Left renal pelvis (tissue), 4 donors: ENCODE data around the gene FCGR3B. TPM values are rescaled to one million over a fixed set of nuclear protein-coding genes. Genes with fewer than 3 reads are reported as not detected.
"Not testable (repeated sequence)": the region's sequence is repeated elsewhere in the genome, so short reads cannot be mapped to it uniquely, and the experiment has no call there.

ENCODE experiments used
- DNase-seq, 4 donors: peaks; one replicate each; pipeline ENCODE4 v3.0.0-alpha.2; 2013; ENCODE audit warnings: low read depth in 4 of 4, low spot score in 3 of 4
- polyA plus RNA-seq, 4 donors: library from polyadenylated mRNA; unstranded; fragments of 120-200 nt; gene quantifications; one replicate each; pipeline ENCODE4 v1.2.1, GENCODE V29; 2013; ENCODE audit not compliant: insufficient read length in 4 of 4

The FCGR3B gene
- polyA plus RNA-seq = 1 to 10 TPM in 1 of 4 donors, under 1 TPM in 2, not detected in 1; 0.26 to 2.6 (median 0.93) TPM

DNA sequence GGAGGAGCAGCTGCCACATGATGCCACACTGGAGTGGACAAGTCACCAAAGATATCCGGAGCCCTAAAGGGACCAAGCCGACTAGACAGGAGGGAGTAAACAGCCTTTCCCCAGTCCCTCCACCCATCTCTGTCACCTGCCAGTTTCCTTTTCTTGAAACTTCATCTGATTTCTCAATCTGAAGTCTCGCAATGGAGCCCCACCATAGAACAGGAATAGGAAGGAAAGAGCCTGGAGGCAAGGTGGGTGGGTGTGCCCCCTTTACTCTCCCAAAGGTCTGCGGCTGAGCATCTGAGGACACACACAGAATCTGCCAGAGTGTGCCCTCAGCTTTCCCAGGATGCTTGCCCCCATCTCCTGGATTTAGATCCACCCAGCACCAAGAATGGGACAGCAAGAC lies at the start of gene FCGR3B:
Gene FCGR3B, minus strand, starts transcription at position 101 of the 400 bp plus-strand sequence. Its CDS starts 82 bp downstream, at position 19.
- DNase-seq = no peak

DNA sequence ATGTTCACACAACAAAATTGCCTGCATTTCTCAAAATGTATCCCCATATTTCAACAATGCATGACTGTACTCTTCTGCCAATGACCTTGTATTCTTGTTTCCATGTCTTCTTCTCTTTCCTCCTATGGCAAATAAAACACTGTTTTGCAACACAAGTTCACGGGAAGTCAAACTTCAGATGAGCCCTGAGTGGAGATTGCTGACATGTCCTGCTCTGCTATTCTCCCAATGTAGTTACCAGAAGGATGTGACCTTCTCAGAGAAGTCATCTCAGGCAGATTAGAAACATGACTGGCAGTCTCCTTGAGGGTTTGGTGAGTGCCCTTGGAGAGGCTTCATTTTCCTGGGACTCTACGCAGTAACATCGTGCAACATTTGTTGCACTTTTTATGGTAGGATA lies 47.5 kb upstream of the FCGR3B start:
- no peak for DNase-seq

DNA sequence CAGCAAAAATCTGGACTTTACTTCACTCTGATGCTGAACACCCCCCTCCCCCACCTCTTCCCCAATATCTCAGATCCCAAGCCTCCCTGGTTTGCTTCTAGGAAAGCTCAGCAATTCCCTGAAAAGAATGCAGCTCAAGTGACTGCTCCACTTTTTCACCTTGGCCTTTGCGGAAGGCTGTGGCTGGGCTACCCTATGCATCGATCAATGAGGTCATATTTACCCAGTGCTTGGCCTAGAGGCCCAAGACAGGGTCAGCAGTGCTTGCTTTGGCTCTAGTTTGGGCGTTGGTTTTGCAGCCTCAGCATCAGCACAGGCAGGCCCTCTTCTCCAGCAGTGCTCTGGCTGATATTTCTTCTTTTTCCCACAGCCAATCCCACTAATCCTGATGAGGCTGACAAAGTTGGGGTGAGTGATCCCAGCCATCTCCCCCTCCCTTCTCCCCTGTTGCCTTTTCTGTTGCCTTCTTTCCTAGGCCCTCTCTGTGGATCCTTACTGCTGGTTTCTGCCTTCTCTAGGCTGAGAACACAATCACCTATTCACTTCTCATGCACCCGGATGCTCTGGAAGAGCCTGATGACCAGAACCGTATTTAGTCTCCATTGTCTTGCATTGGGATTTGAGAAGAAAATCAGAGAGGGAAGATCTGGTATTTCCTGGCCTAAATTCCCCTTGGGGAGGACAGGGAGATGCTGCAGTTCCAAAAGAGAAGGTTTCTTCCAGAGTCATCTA lies 46.1 kb upstream of the FCGR3B start:
- no peak for DNase-seq

DNA sequence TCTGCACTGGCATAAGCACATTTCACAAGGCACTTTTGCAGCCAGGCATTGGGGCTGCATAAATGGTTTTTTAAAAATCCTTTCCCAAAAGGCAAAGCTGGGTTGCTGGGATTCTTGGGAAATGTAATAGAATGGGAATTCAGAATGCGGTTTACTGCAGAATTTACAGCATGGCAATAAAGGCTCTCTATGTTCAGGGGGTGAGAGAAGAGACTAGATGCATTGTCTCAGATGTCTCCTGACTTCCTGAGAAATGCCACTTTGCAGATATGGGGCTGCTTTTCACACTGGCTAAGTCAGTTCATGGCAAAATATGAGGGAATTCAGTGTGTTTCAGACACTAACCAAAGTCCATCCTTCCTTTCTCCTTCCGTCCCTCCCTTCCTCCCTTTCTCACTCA lies 45.5 kb upstream of the FCGR3B start:
- DNase-seq = no peak

DNA sequence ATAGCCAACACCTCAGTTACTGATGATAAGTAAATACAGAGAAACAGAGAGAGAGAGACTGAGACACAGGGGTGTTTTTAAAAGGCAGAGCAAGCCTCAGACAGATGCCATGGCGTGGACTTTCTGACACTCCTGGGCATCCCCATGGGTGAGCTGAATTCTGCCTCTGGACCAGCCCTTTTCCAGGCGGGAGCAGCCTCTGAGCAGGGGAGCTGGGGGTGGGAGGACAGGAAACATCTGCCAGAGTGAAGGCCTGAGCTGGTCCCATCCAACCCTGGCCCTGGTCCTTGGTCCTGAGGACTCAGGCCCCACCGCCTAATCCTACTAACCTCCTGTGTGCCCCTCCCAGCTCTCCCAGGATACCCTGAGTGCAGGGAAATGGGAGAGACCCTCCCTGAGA lies 43.9 kb upstream of the FCGR3B start:
- DNase-seq = not testable (repeated sequence)

DNA sequence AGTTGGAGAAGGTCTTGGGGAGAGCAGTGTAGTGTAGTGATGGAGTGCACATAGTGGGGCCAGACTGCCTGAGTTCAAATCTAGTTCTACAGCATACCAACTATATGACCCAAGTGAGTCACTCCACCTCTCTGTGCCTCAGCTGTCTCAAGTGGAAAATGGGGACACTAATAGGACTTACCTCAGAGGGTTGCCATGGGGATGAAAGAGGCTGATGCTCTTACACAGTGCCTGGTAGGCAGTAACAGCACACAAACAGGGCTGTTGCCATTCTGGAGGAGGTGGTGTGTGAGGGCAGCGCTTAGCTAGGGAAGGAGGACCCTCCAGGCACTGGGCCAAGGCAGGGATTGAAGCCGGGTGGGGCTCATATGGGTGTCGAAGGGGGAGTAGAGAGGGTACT lies 43.5 kb upstream of the FCGR3B start:
- DNase-seq = not testable (repeated sequence)

DNA sequence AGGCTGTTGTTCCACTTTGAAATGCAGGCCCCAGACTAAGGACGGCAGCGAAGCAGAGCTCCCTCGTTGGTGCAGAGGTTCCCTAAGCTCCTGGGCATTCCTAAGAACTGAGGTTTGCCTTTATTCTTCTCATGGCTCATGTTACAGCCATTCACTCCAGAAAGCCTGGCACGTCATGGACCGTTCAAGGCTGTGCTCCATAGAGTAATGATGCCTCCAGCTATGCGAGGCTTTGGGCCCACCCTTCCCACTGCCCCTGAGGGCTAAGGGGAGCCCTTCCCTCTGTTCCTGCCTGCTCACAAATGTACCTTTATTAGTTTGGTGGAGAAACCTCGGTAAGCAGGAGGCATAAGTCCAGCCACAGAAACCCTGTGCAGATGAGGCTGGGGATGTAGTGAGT lies 42.5 kb upstream of the FCGR3B start:
- not testable (repeated sequence) for DNase-seq

DNA sequence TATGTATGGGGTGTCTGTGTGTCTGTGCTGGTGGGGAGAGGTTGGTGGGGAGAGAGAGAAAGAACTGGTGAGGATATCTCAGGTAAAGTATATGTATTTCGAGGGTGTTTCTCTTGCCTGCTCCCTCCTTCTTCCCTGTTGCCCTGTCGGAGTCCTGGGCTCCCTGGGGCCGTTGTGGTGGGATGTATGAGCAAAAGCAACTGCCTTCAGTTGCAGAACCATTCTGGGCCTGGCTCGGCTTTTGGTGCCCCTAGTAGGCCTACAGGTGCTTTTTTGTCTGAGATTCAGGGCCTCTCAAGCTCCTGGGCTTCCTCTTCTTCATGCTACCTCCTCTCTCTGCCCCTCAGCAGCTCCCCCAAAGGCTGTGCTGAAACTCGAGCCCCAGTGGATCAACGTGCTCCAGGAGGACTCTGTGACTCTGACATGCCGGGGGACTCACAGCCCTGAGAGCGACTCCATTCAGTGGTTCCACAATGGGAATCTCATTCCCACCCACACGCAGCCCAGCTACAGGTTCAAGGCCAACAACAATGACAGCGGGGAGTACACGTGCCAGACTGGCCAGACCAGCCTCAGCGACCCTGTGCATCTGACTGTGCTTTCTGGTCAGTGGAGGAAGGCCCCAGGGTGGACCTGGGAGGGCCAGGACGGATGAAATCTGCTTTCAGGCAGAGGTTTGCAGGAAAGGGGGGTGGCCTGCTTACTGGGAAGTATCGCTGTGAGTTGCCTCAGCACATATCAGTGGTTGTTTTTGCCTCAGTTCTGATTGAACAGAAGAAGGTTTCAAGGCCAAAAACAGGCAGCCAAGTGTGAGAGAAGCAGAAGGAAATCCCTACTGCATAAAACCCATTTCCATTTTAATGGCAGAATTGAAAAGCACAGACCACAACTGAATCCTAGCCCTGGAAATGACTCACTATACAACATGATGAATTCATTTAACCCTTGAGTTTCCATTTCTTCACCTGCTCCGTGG lies 40.4 kb upstream of the FCGR3B start:
- DNase-seq = not testable (repeated sequence)

DNA sequence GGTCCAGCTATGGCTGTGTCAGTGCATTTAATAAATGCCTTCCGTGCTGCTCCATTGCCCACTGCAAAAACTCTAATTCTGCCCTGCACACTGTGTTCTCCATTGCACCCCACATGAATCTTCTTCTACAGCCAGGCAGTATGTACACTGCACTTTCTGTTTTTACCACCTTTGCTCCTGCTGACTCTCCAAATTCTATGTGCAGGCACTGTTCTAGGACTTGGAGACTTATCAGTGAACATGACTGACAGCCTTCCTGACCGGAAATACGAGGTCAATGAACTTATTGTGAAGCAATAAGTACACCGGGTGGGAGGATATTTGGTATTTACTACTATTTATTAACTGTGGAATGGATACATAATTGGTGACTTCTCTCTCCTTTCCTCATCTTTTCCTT lies 33.7 kb upstream of the FCGR3B start:
- not testable (repeated sequence) for DNase-seq

DNA sequence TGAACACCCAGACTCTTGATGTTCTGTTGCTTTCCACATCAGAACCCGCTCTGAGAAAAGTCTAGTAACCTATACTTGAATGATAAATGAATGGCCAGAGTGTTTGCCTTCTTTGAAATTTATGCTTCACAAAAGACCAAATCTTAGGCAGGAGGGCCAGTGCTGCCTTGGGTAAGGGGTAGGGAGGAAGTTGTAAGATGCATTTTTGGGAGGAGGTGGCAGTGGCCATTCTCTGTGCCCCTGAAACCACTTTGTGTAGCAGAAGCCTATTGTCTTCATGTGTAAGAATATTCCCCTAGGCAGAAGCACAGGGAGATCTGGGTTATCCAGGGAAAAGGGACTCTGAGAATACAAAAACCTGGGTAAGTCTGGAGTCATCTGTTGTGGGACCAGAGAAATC lies 32.6 kb upstream of the FCGR3B start:
- DNase-seq = not testable (repeated sequence)

DNA sequence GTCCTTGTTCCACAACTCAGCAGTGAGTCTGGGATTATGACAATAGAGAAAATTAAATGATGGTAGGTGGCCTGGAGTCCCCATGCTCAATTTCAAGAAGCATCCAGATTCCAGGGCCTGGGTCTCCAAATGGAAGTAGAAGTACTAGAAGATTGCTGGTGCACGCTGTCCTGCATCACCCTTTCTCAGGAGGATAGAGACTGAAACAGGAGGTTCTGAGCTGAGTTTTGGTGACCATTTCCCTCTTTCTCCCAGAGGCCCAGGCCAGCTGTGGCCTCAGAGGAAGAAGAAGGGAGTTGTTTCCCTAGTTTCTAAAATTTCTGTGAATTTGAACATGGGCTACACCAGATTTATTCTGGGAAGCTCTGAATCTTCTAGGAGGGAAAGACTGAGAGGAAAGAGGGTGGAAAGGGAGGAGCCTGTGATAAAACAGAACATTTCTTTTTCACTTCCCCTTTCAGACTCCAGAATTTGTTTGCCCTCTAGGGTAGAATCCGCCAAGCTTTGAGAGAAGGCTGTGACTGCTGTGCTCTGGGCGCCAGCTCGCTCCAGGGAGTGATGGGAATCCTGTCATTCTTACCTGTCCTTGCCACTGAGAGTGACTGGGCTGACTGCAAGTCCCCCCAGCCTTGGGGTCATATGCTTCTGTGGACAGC lies 31.8 kb upstream of the FCGR3B start, which contains the start of gene FCGR2B:
Gene FCGR2B, plus strand, starts transcription at position 460 of the 656 bp plus-strand sequence. Its CDS starts 99 bp downstream, at position 559.
- not testable (repeated sequence) for DNase-seq

DNA sequence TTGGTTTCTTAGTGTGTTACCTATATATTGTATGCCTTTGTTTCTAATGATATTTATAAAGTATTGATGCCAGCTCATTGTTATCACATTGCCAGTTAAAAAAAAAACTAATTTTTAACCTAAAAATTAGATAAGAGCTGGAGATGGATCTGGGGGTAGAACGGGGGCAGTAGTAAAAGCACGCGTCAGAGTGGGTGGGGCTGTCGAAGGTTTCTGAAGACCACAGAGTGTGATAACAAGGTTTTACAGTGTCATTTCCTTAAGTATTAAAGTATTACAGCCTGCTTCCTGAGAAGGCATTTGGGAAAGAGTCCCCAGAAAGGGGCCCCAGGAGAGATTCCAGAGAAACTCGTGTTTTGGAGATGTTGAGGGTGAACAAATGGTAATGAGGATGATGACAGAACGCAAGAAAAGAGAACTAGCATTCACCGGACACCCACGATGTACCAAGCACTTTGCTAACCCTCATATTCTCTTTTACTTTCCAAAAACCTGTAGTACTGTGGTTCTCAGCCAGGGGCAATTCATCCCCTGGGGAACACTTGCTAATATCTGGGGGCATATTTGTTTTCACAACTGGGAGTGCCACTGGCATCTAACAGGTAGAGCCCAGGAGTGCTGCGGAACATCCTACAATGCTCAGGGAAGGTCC lies 30.8 kb upstream of the FCGR3B start:
- DNase-seq = not testable (repeated sequence)

DNA sequence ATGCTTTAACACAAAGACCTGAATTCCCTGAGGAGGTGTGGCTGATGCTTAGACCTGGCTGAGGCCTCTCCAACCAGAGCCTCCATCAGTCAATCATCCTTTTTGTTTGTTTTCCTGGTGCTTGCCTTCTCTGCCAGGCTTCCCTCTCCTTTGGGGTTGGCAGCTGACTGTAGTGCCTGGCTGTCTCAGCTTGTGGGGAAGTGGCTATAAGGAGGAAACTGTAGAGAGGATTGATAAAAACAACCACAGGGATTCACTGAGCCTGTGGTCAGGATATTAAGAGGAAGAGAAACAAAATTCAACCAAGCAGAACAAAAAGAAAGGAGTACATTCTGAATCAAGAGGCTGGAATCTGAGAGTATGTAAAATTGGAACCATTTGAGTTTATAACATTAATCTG lies 27.5 kb upstream of the FCGR3B start:
- DNase-seq = not testable (repeated sequence)

DNA sequence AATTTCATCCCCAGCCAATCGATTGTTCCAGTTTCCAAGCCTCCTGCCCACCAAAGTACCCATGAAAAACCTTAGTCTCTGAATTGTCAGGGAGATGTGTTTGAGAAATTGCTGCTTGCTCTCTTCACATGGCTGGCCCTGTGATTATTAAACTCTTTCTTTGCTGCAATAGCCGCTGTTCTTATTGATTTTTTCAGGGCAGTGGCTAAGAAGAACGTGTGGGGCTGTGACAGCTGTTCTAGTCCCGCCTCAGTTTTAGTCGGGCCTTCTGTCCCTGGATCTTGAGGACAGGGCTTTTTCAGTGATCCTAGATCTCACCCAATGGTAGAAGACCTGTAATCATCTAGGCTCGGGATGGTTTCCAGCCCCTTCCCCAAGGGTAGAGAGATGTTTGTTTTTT lies 23.0 kb upstream of the FCGR3B start:
- not testable (repeated sequence) for DNase-seq

DNA sequence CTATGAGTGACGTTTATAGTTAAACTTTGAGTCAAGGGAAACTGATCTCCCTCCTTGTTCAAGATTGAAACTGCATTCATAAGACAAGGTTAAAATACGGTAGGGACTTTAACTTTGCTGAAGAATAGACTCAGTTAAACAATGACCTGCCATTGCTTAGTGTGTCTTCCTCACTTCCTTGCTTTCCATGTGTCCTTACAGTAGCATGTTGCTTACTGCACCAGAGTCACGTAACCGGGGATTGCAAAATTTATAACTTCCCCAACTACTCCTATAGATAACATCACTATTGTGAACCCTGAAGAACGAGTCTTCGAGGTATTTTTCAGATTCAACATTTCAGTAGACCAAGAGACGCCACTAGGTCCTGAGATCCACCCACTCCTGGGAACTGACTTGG lies 22.6 kb upstream of the FCGR3B start:
- not testable (repeated sequence) for DNase-seq

DNA sequence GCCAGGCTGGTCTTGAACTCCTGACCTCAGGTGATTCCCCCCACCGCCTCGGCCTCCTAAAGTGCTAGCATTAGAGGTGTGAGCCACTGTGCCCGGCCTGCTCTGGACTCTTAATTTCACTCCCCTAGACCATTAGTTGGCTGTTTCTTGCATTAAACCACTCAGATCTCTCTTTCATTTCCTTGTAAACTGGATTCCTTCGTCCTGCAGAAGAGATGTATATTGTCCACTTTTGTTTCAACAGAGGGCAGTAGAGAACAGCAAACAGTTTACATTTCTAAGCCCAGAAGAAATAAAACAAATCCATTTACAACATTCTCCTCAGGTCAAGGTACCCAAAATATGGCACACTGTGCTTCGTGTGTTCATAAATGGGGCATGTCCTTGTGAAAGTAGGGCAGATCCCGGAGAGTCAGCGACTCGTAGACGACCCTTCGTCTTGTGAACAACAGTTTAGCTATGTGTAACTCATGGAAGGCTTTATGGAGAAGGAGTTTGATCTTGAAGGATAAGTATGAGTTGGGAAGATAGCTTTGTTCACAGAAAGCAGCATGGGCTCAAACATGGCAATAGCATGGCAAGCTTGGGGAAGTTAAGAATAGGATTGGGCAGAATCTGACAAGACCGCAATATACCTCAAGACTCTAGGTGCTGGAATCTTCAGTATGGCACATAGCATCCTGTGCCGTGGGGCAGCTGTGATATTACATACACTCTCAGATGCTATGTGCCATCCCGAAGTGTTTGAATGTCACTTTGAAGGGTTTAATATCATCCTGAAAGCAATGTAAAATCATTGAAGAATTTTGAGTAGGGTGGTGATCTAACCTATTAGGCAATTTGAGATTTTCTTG lies 16.8 kb upstream of the FCGR3B start:
- peak in 2 of 4 donors; percentile 23 to 31 for DNase-seq

DNA sequence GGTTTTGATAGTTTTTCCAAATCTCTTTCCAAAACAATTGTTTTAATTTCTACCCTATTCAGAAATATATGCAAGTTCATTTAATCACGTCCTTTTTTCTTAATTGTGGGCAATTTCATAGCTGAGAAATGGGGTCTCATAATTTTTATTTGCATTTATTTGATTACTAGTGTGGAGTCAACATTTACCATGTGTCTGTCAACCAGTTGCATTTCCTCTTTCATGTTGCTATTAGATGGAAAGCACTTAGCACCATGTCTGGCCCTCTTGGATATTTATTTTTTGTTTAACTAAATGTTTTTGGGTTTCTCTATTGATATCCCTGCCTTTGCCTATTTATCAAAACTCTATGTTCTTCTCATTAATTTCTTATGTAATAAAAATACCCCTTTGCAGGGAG lies 13.9 kb upstream of the FCGR3B start:
- DNase-seq = not testable (repeated sequence)

DNA sequence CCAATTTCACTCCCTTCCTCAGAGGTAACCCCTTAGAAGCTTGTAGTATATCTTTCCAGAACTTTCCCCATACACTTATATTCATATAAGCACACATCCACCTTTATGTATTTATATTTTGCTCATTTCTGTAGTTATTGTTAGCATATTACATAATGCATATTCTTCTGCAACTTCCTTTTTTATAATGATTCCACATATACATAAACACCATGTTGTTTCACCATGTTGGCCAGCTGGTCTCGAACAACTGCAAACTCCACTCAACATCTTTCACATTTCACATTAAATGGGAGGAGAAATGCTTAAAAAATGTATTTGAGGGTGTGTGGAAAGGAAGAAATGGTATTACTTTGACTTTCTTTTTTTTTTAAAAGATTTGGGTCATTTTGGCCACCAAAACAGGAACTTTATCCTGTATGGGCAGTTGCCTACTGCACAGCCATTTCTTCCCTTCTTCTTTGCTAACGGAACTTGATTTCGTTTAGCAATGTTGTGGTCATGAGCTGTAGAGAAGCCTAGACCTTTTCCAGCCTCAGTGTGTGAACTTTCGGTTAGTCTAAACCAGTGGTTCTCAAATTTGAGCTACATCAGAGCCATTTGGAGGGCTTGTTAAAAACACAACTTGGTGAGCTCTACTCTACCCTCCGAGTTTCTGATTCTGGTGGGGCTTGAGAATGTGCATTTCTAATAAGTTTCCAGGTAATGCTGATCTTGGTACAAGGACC lies 12.7 kb upstream of the FCGR3B start:
- not testable (repeated sequence) for DNase-seq

DNA sequence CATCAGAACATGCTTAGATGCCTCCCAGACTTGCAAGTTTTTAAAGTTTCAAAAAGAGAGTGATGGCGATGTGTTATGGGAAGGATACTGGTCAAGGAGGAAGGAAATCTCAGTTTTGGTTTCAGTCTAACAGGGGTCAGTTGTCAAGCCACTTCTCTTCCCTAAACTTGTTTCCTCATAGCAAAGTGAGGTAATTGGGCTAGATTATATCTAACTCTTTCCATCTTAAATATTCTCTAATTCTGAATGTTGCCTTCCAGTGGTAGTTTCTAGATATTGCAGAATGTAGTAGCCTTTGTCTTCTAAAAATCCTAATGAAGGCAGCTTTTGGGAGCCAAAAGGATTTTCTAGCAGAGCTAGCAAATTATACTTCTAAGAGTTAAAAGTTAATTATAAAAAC lies 11.7 kb upstream of the FCGR3B start:
- DNase-seq = not testable (repeated sequence)
